Neural cell (in vitro differentiated cells): ENCODE results near the gene UPK3B.

ENCODE experiments used
- CTCF ChIP-seq: fragments of 450-650 bp; IDR thresholded peaks from 2 replicates; pipeline ENCODE4 v1.5.1; 2014; ENCODE audit warnings: antibody characterized with exemption, mild to moderate bottlenecking, moderate library complexity; ENCODE audit not compliant: poor library complexity, severe bottlenecking
- EP300 ChIP-seq: fragments of 450-650 bp; conservative IDR thresholded peaks from 2 replicates; pipeline ENCODE4 v1.6.1; 2014; ENCODE audit warnings: antibody characterized with exemption, mild to moderate bottlenecking, moderate library complexity; ENCODE audit not compliant: poor library complexity, severe bottlenecking
- EZH2 ChIP-seq: fragments of 200-600, 300-800 bp; shearing (Covaris generic), sonication (generic); IDR thresholded peaks from 2 replicates; pipeline ENCODE4 v1.6.1; 2014; ENCODE audit warnings: antibody characterized with exemption, low read length, borderline replicate concordance, mild to moderate bottlenecking; ENCODE audit not compliant: insufficient read depth, poor library complexity, severe bottlenecking
- MXI1 ChIP-seq: fragments of 450-650 bp; conservative IDR thresholded peaks from 2 replicates; pipeline ENCODE4 v1.6.1; 2014; ENCODE audit warnings: antibody characterized with exemption, mild to moderate bottlenecking; ENCODE audit not compliant: poor library complexity, severe bottlenecking
- RAD21 ChIP-seq: fragments of 450-650 bp; conservative IDR thresholded peaks from 2 replicates; pipeline ENCODE4 v1.6.1; 2014; ENCODE audit warnings: antibody characterized with exemption, mild to moderate bottlenecking, moderate library complexity
- REST ChIP-seq: IDR thresholded peaks from 2 replicates; pipeline ENCODE4 v1.6.1; 2012; ENCODE audit warnings: borderline replicate concordance
- SMC3 ChIP-seq: fragments of 450-650 bp; conservative IDR thresholded peaks from 2 replicates; pipeline ENCODE4 v1.6.1; 2014; ENCODE audit warnings: antibody characterized with exemption, mild to moderate bottlenecking, moderate library complexity; ENCODE audit not compliant: poor library complexity
- TAF1 ChIP-seq: IDR thresholded peaks from 2 replicates; pipeline ENCODE4 v1.6.1; 2012; ENCODE audit warnings: low read depth

- TF ChIP-seq CTCF = no peak
- no peak for TF ChIP-seq EZH2
- no peak for TF ChIP-seq TAF1
- no peak for TF ChIP-seq EP300
- no peak for TF ChIP-seq REST
- no peak for TF ChIP-seq MXI1
- TF ChIP-seq RAD21 = no peak
- no peak for TF ChIP-seq SMC3
Observed at GRCh38 chr7:76506081-76506440, 4.3 kb upstream of the UPK3B start.
